SK-N-MC (cell line): ENCODE results near the gene TRIM67.

Source experiments
- EZH2 ChIP-seq: fragments of 200-600 bp; sonication (generic); IDR thresholded peaks from one replicate; pipeline ENCODE4 v1.6.1; 2017; ENCODE audit warnings: antibody characterized with exemption
- FOXP2 ChIP-seq: optimal IDR thresholded peaks from 2 replicates; pipeline ENCODE3; 2011; ENCODE audit warnings: mild to moderate bottlenecking, moderate library complexity; ENCODE audit not compliant: insufficient read depth; ENCODE audit errors: extremely low read length, control extremely low read depth
- POLR2AphosphoS5 ChIP-seq: IDR thresholded peaks from 2 replicates; pipeline ENCODE4 v1.6.1; 2012; ENCODE audit warnings: mild to moderate bottlenecking, low read depth, low read length, borderline replicate concordance

GRCh38 chr1:231121533-231121932 is 40.3 kb upstream of the TRIM67 start:
- TF ChIP-seq EZH2: no peak
- TF ChIP-seq POLR2AphosphoS5: no peak
- TF ChIP-seq FOXP2: no peak
